ENCODE data around the gene RAE1.

DNA sequence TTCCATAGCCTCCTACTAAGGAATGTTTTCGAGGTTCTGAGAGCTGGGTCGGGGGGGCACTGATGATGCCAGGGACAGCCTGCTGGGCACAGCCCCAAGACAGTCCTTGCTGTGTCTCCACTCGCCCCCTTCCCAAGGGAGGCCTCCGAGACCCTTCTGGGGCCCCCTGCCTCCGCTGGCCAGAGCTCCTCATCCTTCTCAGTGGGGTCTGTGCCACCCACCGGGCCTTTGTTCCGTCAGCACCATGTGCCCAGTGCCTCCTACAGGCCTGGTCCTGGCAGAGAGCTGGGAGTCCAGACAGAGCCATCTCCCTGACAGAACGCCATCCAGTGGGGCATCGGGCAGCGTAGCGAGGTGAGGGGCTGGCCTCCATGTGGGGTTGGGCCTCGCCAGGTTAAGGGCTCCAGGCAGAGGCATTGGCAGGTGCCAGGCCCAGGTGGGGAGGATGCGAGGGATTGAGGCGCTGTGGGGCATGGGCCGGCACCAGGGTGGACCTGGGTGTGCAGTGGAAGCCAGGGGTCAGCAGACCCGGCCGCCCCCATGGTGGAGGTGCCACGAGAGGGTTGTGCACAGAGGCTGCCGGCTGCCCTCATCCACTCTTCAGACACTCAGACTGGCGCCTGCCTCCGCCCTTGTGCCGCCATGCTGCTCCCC lies 53.5 kb downstream of the RAE1 start:
- TF ChIP-seq POLR2A (IDR thresholded peaks at IDR 0.05; ENCODE audit: low read length), result no peak
- no peak for TF ChIP-seq GATA1 (IDR thresholded peaks at IDR 0.05; ENCODE audit: low read depth, low read length)

All from erythroblast (primary cell).